ENCODE results near the gene DPP7.

DNA sequence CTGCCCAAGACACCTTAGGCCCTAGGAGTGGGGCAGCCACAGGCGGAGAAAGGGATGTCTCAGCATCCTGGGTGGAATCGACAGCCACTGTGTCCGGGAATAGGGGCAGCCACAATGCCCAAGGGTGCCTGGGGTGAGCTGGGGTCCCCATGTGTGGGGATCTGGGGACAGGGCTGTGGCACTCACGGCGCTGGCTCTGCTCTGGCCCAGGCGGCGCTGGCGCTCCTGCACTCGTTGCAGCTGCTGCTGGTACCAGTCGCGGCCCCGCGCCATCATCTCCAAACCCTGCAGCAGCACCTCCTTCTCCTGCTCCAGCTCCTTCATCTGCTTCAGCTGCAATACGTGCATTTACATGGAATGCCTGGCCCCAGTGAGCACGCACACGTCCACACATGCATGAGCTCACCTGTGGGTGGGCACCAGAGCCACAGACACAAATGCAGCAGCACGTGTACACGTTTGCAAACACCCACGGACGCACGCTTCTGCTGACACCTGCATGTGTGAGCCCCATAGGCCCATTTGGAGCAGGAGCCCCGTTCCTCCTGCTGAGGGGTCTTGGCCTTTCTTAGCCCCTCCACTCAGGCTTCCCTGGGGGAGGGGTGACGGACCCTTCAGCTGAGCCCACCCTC, 49.1 kb downstream of the DPP7 start:
- TF ChIP-seq, protein P1, sequence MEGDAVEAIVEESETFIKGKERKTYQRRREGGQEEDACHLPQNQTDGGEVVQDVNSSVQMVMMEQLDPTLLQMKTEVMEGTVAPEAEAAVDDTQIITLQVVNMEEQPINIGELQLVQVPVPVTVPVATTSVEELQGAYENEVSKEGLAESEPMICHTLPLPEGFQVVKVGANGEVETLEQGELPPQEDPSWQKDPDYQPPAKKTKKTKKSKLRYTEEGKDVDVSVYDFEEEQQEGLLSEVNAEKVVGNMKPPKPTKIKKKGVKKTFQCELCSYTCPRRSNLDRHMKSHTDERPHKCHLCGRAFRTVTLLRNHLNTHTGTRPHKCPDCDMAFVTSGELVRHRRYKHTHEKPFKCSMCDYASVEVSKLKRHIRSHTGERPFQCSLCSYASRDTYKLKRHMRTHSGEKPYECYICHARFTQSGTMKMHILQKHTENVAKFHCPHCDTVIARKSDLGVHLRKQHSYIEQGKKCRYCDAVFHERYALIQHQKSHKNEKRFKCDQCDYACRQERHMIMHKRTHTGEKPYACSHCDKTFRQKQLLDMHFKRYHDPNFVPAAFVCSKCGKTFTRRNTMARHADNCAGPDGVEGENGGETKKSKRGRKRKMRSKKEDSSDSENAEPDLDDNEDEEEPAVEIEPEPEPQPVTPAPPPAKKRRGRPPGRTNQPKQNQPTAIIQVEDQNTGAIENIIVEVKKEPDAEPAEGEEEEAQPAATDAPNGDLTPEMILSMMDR (IDR thresholded peaks at IDR 0.05): no peak
- no peak for TF ChIP-seq POLR2A (IDR thresholded peaks at IDR 0.05)
